Umbilical cord (tissue), 2 donors: ENCODE measurements around the gene ADCY6. TPM values are rescaled to one million over a fixed set of nuclear protein-coding genes. Genes with fewer than 3 reads are reported as not detected.
A peak's percentile ranks its signal among the peaks of the same experiment; 100 is the strongest.

Source experiments
- DNase-seq: peaks from one replicate; pipeline ENCODE4 v3.0.0-alpha.2; 2015; ENCODE audit warnings: low spot score
- total RNA-seq: library from RNA; depleted of rRNA; stranded (reverse); fragments of >200 nt; gene quantifications from one replicate; pipeline ENCODE4 v1.2.3, GENCODE V29; 2014; ENCODE audit warnings: low replicate concordance; ENCODE audit not compliant: insufficient read depth

Gene ADCY6
- total RNA-seq, 1 donor from 2014 or later: 20.0 TPM

- DNase-seq: no peak
These were observed 5.5 kb downstream of the ADCY6 start for GRCh38 chr12:48783432-48783831.

- no peak for DNase-seq
These were observed 6.2 kb downstream of the ADCY6 start for GRCh38 chr12:48782457-48783395.

- no peak for DNase-seq
These were observed 7.0 kb downstream of the ADCY6 start for GRCh38 chr12:48781750-48782456.

- DNase-seq: no peak
These were observed 8.4 kb downstream of the ADCY6 start for GRCh38 chr12:48780381-48781025.

- peak; percentile 68 for DNase-seq
These were observed 9.0 kb downstream of the ADCY6 start for GRCh38 chr12:48779869-48780268.

DNA sequence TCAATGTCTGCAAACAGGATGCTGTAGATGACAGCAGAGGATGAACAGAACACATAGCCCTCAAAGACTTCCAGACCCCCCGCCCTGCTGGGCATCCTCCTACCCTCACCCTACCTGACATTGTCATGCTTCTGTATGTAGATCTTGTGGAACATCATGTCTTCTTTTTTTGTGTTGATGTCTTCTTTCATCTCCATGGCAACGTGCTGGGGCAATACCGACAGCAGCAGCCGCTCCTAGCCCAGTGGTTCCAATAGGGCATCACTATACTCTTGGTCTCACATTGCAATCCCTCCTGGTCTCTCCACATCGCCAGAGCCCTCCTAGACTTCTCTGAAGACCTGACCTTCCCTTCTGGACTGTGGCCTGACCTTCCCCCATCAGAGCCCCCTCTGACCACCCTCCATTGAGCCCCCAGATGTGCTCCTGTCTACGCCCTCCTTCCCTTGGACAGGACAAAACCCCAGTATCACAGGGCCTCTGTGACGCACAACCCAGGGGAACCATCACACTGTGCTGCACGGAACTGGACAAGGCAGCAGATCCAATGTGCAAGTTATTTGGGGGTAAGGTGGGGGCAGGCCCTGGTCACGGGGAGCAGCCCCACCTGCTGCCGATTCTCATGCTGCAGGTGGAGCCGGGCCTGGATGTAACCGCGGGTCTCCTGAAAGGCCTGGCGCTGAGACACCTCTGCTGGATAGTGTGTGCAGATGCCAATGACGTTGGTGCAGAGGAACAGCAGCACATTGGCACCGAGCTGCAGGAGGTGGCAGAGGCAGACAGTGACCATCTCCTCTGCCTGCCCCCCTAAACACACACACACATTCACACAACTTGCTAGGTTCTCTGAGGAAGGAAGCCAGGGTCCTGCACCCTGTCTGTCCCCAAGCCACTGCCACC is 11.1 kb downstream of the ADCY6 start:
- no peak for DNase-seq

DNA sequence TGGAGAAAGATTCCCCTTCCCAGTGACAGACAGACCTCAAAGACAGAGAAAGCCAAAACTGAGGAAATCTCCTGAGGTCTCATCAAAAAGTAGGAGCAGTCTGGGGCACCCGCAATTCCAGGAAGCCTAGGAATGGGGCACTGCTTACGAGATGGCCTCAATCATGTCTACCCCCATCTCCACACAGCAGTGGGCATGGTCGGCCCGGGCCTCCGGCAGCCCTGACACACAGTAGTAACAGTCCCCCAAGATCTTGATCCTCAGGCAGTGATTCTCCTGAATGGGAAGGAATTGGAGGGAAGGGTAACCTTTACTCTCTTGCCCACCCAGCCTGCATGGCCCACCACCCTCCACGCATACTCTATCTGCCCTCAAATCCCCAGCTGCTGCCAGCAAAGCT is 11.9 kb downstream of the ADCY6 start:
- DNase-seq: no peak

DNA sequence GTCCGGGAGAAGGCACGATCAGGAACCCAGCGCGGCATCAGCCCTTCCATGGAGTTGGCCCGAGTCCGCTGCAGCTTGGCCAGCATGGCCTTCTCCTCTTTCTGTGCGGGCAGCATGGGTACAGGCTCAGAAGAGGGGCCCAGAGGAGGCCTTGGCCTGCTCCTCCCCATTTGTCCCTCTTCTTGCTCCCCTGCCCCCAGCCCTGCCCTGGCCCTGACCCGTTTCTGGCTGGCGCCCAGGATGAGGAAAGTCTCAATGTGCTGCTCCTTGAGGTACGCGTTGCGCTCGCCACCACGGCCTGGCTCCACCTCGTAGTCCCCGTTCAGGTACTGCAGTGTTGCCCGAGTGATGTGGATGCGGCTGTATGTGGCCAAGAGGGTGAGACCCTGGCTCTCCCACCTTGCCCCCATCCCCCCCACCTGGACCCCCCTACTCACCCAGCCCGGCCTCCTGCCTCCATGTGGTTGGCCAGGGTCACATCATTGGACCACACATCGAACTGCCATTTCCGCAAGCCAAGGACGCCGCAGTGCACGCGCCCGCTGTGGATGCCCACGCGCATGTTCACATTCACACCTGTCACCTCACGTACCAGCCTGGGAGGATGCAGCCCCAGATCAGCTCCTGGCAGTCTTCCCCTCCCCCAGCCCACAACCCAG is 12.8 kb downstream of the ADCY6 start:
- DNase-seq: no peak

GRCh38 chr12:48775299-48775698 is 13.6 kb downstream of the ADCY6 start:
- DNase-seq: no peak

DNA sequence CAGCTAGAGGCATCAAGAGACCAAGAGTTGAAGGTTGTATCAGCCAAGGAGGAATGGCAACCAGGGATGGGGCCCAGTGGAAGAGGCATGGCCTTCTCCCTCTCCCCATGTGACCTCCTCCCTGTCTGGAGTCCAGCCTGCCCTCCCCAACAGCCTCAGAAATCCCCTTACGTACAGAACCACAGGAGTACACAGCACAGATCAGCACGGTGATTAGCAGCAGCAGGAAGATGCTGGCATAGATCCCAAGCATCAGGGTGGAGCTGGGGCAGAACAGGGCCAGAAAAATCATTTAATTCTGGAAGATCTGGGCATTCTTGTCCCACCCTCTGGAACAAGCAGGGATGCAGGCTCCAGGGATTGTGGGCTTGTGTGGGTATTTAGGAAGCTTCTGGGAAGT is 14.4 kb downstream of the ADCY6 start:
- peak; percentile 75 for DNase-seq

DNA sequence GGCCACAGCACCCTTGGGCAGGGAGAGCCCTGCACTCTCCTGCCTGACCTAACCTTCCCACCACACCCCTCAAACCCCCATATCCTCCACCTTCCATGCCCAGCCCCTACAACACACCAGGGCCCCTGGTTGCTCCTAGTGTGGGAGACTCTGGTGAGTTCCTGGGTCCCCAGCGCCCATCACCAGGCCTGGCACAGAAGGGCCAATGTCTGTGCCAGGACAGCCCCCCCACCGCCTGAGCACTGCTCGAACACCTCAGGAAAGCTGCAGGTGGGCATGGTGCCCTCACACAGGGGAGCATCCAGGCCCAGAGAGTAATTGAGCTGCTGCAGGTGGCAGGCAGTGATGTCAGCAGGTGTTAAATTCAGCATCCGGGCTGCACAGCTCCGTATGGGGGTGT is 15.2 kb downstream of the ADCY6 start:
- no peak for DNase-seq

- DNase-seq: no peak
These were observed 17.2 kb downstream of the ADCY6 start for GRCh38 chr12:48771588-48772112.

DNA sequence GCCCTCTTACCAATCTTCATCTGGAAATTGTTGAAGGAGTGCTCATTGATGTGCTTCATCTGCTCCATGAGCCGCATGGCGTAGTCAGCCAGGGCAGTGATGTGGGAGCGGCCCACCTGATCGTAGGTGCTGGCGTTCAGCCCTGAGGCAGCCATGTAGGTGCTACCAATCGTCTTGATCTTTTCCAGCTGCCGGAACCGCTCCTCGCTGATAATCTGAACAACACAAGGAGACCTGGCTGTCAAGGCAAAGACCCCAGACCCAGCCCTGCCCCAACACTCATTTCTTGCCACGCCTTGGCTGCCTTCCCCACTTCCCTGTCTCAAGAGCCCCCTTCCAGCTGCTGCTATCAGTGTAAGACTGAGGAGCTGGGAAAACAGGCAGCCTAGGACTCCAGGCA is 18.1 kb downstream of the ADCY6 start:
- DNase-seq: no peak

- DNase-seq: no peak
These were observed 20.2 kb downstream of the ADCY6 start for GRCh38 chr12:48768736-48769135.

DNA sequence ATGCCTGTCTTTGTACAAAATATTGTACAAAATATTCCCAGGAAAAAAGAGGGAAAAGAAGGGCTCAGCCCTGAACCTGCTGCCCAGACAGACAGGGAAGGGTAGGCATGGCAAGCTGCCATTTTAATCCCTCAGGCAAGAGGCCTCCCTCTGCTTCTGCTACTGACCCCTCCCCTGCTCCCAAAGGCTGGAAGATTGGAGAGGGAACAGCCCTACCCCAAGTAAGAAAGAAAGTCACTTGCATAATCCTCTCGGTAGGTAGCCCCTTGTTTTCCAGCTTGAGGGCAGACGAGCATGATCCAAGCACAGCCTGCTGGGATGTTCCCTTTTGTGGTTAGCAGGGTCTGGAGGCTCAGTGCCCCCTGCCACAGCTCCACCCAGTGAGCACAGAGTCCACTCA is 20.7 kb downstream of the ADCY6 start:
- DNase-seq: no peak

GRCh38 chr12:48767521-48767920 is 21.4 kb downstream of the ADCY6 start:
- no peak for DNase-seq

- DNase-seq: no peak
These were observed 21.8 kb downstream of the ADCY6 start for GRCh38 chr12:48767047-48767446.

- no peak for DNase-seq
These were observed 23.1 kb downstream of the ADCY6 start for GRCh38 chr12:48765753-48766162.

- no peak for DNase-seq
These were observed 24.4 kb downstream of the ADCY6 start for GRCh38 chr12:48764521-48764920.

DNA sequence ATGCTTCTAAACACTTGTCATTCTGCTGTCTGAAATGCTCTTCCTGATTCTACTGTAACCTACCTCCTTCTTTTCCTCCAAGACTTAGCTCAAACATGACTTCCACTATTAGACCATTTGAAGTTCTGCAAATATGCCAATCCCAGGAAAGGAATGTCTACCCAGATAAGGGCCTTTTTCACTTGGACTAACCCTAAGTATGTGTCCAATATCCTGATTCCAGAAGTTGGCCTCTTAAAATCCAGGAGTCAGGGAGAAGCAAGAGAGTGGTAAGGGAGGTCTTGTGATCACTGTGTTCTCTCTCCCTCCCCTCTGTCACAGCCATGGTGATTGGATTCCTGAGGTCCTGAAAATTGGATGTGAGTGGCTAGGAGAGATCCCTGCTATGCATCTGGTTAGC is 30.2 kb downstream of the ADCY6 start:
- no peak for DNase-seq

DNA sequence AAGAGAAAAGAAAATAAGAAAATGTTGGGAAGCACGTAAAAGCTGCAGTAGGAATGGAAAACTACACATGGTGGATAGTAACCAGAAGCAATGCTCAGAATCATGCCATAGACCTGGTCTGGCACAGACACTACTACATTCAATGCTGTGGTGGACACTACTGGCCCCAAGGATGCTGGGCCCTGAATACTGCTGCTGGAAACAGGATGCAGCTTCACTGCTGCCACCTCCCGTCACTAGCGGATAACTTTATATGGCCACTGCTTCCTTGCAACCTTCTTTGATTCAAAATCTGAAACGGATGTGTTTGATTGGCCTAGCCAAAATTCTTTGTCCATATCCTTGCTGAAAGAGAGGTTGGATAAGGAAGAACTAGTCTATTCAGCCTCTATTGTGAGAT is 30.7 kb downstream of the ADCY6 start:
- DNase-seq: no peak
